Stimulated activated CD8-positive, alpha-beta memory T cell treated with anti-CD3 and anti-CD28 coated beads, Interleukin-12 subunit alpha, Interleukin-12 subunit beta, amount 100 ng/mL, for 1 hour (primary cell): ENCODE measurements around the gene U2AF1L4.
A peak's percentile ranks its signal among the peaks of the same experiment; 100 is the strongest.

Source experiments
- DNase-seq: peaks from one replicate; pipeline ENCODE4 v3.0.0-alpha.2; 2020; ENCODE audit warnings: low read depth

The U2AF1L4 gene

DNA sequence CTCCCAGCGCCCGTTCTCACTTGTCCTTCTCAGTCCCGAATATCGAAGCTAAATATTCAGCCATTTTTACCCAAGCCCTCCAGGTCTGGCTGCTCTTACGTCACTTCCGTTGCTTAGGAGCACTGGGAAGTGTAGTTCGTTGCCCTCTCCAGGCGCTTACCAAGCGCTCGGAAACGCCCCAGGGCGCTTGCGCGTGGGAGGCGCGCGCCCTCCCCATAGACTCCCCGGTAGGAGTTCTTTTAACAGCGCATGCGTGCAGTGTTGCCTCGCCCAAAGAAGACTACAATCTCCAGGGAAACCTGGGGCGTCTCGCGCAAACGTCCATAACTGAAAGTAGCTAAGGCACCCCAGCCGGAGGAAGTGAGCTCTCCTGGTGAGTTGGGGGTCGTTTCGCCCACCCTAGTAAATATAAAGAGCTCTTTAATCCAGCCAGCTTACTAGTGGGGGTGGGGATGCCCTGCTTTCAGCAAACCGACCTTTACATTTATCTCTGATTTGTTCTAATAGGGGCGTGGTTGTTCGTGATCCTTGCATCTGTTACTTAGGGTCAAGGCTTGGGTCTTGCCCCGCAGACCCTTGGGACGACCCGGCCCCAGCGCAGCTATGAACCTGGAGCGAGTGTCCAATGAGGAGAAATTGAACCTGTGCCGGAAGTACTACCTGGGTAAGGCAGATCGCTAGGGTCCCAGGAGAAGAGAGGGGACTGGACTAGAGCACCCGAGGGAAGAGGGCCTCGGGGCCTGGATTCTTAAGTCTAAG, at the start of gene U2AF1L4, which contains the start of gene PSENEN:
TSS of gene U2AF1L4 (minus strand) at position 91 of the 759 bp plus-strand sequence. CDS start at position 64, 27 bp downstream.
TSS of gene PSENEN (plus strand) at position 324 of the 759 bp plus-strand sequence. CDS start at position 604, 280 bp downstream.
- DNase-seq = peak; percentile 91

DNA sequence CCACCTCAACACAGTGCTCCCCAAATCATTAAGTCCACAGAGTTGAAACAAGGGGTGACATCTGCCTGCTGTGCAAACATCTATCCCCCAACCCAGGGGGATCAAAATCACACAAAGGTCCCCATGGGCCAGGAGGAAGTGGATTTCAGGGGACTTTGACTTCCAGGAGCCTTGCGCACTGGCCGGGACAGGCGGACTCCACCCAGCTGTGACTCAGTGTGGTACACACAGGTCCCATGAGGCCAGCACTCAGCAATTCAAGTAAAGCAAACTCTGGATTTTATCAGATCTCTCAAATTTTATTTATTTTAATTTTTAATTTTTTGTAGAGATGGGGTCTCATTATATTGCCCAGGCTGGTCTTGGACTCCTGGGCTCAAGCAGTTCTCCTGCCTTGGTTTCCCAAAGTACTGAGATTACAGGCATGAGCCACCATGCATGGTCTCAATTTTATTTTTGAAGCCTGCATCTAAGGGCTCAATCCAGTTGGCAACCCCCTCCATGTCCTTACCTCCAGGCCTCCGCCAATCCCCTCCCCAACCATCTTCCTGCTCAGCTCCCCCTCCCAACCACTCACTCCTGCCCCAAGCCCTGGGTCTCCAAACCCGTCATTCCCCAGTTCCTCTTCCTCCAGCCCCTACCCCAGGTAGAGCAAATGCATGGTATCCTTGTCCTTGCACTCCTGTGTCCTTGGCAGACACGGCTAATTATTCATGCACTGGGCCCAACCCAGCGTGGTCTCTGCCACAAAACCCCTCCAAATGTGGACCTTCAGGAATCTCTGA, 48.4 kb upstream of the U2AF1L4 start:
- no peak for DNase-seq

GRCh38 chr19:35792888-35793287, 47.7 kb upstream of the U2AF1L4 start:
- DNase-seq = no peak

- no peak for DNase-seq
Measured at GRCh38 chr19:35792312-35792711, 47.1 kb upstream of the U2AF1L4 start.

GRCh38 chr19:35791814-35792279, 46.6 kb upstream of the U2AF1L4 start:
- DNase-seq = no peak

DNA sequence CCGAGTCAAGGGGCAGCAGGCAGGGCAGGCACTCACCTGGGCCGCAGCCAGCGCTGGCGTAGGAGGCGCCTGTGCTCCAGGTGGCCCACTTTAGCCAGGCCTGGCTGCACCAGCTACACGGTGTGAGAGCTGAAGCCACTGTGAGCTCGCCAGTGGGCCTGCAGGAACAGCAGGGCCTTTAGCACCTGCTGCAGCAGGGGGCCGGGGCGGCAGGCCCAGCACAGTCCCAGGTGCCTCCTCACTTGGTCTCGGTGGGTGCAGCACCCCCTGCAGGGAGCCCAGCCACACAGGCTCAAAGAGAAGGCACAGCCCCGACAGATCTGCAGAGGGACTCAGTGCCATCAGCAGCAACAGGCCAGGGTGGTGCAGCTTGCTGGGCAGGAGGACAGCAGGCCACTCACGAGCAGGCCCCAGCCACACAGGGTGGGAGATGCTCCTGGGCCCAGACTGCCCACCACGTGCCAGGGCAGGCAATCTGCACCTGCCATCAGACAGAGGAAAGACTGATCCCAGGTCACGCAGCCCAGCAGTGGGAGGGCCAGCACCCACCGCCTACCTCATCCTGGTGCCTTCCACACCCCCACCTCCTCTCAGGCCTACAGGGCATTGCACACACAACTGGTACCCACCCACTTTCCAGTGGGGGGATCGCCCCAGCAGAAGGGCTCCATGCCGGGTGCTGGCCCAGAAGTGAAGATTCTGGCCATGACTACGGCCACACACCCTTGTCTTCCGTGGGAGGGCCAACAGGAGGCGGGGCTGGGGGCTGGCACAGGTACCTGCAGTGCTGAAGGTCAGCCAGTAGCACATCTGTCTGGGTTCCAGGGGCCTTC, 46.0 kb upstream of the U2AF1L4 start:
- no peak for DNase-seq

- no peak for DNase-seq
Measured at GRCh38 chr19:35789978-35790944, 45.0 kb upstream of the U2AF1L4 start.

DNA sequence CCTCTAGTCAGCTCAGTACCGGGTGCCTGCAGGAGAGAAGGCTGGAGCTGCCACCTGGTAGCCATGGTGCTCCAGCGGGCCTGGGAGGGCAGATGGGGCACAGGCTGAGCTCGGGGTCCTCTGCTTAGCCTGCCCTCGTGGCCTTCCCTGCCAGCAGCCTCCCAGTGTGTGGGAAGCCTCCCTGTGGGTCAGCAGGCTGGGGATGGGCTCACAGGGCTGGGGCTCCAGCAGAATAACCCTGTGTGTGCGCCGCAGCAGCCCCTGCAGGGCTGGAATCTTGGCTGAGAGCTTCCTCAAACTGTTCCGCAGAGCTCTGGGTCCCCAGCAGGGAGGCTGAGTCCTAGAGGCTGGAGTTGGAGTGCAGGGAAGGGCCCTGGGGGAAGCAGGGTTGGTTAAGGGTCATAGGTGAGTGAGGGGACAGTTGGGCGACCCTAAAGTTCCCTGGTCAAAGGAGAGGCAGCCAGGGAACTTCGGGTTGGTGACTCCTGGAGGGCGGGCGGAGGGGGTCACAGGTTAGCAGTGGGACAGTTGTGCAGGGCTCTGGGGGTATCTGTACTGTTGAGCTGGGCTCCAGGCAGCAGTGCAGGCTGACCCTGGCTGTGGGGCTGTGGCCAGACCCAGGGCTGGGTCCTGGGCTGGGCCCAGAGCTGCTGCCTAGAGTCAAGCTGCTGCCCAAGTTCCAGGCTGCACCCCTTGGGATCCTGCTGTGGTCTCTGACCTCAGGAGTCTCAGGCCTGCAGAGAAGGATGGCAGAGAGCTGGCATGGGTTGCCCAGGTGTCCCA, 44.2 kb upstream of the U2AF1L4 start:
- DNase-seq = no peak

GRCh38 chr19:35788205-35788960, 43.2 kb upstream of the U2AF1L4 start:
- DNase-seq = no peak

DNA sequence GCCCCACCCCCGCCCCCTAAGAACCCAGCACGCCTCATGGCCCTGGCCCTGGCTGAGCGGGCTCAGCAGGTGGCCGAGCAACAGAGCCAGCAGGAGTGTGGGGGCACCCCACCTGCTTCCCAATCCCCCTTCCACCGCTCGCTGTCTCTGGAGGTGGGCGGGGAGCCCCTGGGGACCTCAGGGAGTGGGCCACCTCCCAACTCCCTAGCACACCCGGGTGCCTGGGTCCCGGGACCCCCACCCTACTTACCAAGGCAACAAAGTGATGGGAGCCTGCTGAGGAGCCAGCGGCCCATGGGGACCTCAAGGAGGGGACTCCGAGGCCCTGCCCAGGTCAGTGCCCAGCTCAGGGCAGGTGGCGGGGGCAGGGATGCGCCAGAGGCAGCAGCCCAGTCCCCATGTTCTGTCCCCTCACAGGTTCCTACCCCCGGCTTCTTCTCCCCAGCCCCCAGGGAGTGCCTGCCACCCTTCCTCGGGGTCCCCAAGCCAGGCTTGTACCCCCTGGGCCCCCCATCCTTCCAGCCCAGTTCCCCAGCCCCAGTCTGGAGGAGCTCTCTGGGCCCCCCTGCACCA, 42.1 kb upstream of the U2AF1L4 start:
- no peak for DNase-seq

GRCh38 chr19:35786299-35787160, 41.3 kb upstream of the U2AF1L4 start:
- DNase-seq = no peak

GRCh38 chr19:35785339-35785627, 40.1 kb upstream of the U2AF1L4 start:
- DNase-seq = no peak

- no peak for DNase-seq
Measured at GRCh38 chr19:35784503-35785338, 39.5 kb upstream of the U2AF1L4 start.

DNA sequence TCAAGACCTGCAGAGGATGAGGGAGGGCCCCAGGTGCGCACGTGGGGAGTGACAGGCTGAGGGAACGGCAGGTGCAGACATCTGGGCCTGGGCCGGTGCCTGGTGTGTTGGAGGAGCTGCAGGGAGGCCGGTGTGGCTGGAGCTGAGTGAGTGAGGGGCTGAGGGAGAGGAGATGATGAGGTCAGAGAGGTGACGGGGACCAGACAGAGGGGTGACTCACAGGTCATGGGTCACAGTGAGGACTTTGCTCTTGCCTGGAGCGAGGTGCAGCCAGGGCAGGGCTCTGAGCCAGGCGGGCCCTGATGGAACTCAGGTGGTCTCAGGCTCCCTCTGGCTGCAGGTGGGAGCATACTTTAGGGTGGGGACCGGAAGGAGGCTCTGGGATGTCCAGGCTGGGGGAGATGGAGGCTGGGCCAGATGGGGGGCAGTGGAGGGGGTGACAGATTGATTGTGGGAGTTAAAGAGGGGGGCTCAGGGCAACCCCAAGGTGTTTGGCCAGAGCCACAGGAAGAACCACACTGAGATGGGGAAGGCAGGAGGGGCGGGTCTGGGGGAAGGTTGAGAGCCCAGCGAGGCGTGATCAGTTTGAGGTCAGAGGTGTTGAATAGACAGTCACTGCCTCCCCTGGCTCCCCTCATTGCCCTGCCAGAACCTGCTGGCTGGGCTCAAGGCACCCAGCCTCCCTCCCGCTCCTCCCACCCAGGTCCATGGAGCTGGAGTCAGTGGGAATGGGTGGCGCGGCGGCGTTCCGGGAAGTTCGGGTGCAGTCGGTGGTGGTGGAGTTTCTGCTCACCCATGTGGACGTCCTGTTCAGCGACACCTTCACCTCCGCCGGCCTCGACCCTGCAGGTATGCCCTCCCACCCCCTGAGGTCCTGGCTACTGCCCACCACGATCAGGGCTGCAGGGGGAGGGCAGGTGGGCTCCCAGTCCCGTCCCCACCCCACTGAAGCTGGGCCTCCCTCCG, 38.5 kb upstream of the U2AF1L4 start:
- DNase-seq = no peak

- DNase-seq = no peak
Measured at GRCh38 chr19:35782589-35782988, 37.4 kb upstream of the U2AF1L4 start.

- no peak for DNase-seq
Measured at GRCh38 chr19:35781650-35782049, 36.4 kb upstream of the U2AF1L4 start.
